Measurements from ENCODE around the gene CHADL.

The CHADL gene

DNA sequence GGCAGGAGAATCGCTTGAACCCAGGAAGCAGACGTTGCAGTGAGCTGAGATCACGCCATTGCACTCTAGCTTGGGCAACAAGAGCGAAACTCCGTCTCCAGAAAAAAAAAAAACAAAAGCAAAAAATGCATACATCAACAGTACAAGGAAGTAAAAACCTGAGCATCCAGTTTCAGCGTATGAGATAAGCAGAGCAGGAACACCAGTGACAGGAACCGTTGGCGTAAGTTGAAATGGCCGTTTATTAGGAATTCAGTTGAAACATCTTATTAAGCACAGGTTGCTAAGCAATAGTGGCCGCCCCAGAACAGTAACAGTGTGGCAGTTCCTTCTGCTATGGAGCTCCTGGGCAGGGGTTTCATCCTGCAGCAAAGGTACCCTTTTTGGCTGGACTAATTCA, 39.6 kb downstream of the CHADL start:
- Histone ChIP-seq H3K27me3 (ENCODE audit: insufficient read depth, low read length, poor library complexity, severe bottlenecking) (no peaks in the 10 kb centered on the region), H3K4me2 (ENCODE audit: low read depth, low read length, poor library complexity, severe bottlenecking) (no peak overlapping the region), H3K36me3 (ENCODE audit: insufficient read depth, low read length) (no peaks in the 10 kb centered on the region), H3K79me2 (ENCODE audit: insufficient read depth, low read length) (peaks cover 10% of the 10 kb centered on the region), H3K4me3 (ENCODE audit: low read length, poor library complexity, severe bottlenecking) (no peak overlapping the region), H3K4me1 (ENCODE audit: insufficient read depth, low read length, poor library complexity, severe bottlenecking) (peaks cover 12% of the 10 kb centered on the region), H4K20me1 (ENCODE audit: insufficient read depth, low read length, poor library complexity, severe bottlenecking) (no peaks in the 10 kb centered on the region), H3K9me2 (replicated peaks; ENCODE audit: low read depth, low read length) (no peaks in the 10 kb centered on the region), H2AFZ (ENCODE audit: low read length) (no peak overlapping the region), H3F3A (ENCODE audit: low read depth) (no peaks in the 10 kb centered on the region), H3K9me3 (ENCODE audit: insufficient read depth, low read depth, low read length) (no peaks in the 10 kb centered on the region), H3K9ac (ENCODE audit: low read depth, low read length, poor library complexity, severe bottlenecking) (no peak overlapping the region)
- TF ChIP-seq, protein P1, sequence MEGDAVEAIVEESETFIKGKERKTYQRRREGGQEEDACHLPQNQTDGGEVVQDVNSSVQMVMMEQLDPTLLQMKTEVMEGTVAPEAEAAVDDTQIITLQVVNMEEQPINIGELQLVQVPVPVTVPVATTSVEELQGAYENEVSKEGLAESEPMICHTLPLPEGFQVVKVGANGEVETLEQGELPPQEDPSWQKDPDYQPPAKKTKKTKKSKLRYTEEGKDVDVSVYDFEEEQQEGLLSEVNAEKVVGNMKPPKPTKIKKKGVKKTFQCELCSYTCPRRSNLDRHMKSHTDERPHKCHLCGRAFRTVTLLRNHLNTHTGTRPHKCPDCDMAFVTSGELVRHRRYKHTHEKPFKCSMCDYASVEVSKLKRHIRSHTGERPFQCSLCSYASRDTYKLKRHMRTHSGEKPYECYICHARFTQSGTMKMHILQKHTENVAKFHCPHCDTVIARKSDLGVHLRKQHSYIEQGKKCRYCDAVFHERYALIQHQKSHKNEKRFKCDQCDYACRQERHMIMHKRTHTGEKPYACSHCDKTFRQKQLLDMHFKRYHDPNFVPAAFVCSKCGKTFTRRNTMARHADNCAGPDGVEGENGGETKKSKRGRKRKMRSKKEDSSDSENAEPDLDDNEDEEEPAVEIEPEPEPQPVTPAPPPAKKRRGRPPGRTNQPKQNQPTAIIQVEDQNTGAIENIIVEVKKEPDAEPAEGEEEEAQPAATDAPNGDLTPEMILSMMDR (conservative IDR thresholded peaks at IDR 0.05; ENCODE audit: low read length): no peak
- TF ChIP-seq EZH2phosphoT487 (IDR thresholded peaks at IDR 0.05; ENCODE audit: borderline replicate concordance): no peak

DNA sequence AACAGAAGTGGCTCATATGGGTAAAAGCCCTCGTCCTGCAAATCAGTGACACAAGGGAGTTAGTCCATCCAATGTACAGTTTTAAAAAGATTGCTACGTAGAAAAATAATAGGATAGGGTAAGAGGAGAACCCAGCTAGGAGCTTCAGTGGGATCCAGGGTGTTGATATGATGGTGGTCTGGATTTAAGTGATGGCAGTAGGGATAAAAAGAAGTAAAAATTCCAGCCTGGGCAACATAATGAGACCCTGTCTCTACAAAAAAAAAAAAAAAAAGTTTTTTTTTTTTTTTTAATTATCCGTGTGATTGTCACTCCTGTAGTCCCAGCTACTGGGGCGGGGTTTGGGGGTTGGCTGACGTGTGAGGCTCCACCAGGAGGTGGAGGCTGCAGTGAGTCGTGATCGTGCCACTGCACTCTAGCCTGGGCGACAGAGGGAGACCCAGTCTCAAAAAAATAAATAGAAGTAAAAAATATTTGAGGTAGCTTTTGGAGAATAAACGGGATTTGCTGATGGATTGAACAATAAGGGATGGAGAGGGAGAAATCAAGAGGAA, 42.6 kb downstream of the CHADL start:
- no peaks in the 10 kb centered on the region for H4K20me1 ChIP-seq (ENCODE audit: insufficient read depth, low read length, poor library complexity, severe bottlenecking)

DNA sequence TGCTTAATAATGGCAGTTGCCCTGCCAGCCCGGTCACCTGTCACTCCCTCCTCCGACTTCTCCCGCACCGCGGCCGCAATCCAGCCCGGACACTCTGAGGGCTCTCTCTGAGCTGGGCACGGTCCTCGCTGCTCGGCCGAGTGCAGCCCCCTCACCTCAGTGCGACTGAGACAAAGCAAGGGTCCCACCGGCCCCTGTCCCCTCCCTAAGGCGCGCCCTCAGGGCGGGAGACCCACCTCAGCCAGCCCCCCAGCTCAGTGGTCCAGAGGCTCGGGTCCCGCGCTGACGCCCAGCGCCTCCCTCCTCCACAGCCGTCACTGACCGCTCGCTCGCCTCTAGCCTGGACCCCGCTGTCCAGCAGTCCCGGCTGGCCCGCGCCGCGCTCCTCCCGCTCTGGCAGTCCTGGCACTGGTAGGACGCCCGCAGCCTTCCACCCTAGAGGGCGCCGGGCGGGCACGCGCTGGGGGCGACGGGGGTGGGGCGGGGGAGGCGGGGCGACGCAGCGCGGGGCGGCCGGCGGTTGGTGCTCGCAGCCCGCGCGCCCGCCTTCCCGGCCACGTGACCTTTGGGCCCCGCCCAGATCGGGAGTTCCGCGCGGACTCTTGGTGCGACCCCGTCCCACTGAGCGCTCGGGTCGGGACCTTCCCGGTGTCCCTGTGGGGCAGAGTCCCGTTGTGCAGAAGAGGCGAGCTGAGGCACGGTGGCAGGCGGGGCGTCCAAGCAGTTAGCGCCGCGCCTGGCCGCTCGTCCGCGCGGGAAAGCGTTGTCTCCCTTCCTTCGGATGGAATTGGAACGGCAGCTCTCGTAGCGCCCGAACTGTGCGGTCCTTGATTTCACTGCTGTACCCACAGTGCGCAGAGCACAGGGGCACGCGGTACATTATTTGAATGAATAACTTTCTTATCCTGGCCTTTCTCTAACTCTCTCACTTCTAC, 43.4 kb downstream of the CHADL start:
- TF ChIP-seq, protein P1 (conservative IDR thresholded peaks at IDR 0.05; ENCODE audit: low read length): no peak
- no peak for TF ChIP-seq EZH2phosphoT487 (IDR thresholded peaks at IDR 0.05; ENCODE audit: borderline replicate concordance)
- Histone ChIP-seq H3K4me2 (ENCODE audit: low read depth, low read length, poor library complexity, severe bottlenecking) (peak overlapping the region; percentile 89), H3K4me3 (ENCODE audit: low read length, poor library complexity, severe bottlenecking) (peak overlapping the region; percentile 80), H3K9me3 (ENCODE audit: insufficient read depth, low read depth, low read length) (no peaks in the 10 kb centered on the region), H3K9ac (ENCODE audit: low read depth, low read length, poor library complexity, severe bottlenecking) (peak overlapping the region; percentile 27), H3K36me3 (ENCODE audit: insufficient read depth, low read length) (no peaks in the 10 kb centered on the region), H4K20me1 (ENCODE audit: insufficient read depth, low read length, poor library complexity, severe bottlenecking) (no peaks in the 10 kb centered on the region), H3K27me3 (ENCODE audit: insufficient read depth, low read length, poor library complexity, severe bottlenecking) (no peaks in the 10 kb centered on the region), H3K9me2 (replicated peaks; ENCODE audit: low read depth, low read length) (no peaks in the 10 kb centered on the region), H3K4me1 (ENCODE audit: insufficient read depth, low read length, poor library complexity, severe bottlenecking) (peaks cover 7% of the 10 kb centered on the region), H2AFZ (ENCODE audit: low read length) (peak overlapping the region; percentile 92), H3K79me2 (ENCODE audit: insufficient read depth, low read length) (no peaks in the 10 kb centered on the region), H3F3A (ENCODE audit: low read depth) (no peaks in the 10 kb centered on the region)

More for the DNA sequence above, 42.6 kb downstream of the CHADL start:
- H3K36me3 ChIP-seq (ENCODE audit: insufficient read depth, low read length): no peaks in the 10 kb centered on the region
- H3K9ac ChIP-seq (ENCODE audit: low read depth, low read length, poor library complexity, severe bottlenecking): peak overlapping the region; percentile 27
- TF ChIP-seq, protein P1 (conservative IDR thresholded peaks at IDR 0.05; ENCODE audit: low read length): no peak
- no peak for TF ChIP-seq EZH2phosphoT487 (IDR thresholded peaks at IDR 0.05; ENCODE audit: borderline replicate concordance)
- H3K27me3 ChIP-seq (ENCODE audit: insufficient read depth, low read length, poor library complexity, severe bottlenecking): no peaks in the 10 kb centered on the region
- H3K4me2 ChIP-seq (ENCODE audit: low read depth, low read length, poor library complexity, severe bottlenecking): peak overlapping the region; percentile 89
- no peaks in the 10 kb centered on the region for H3K9me3 ChIP-seq (ENCODE audit: insufficient read depth, low read depth, low read length)
- H3K79me2 ChIP-seq (ENCODE audit: insufficient read depth, low read length): no peaks in the 10 kb centered on the region
- H3F3A ChIP-seq (ENCODE audit: low read depth): no peaks in the 10 kb centered on the region
- H3K9me2 ChIP-seq (replicated peaks; ENCODE audit: low read depth, low read length): no peaks in the 10 kb centered on the region
- peak overlapping the region; percentile 80 for H3K4me3 ChIP-seq (ENCODE audit: low read length, poor library complexity, severe bottlenecking)
- peaks cover 7% of the 10 kb centered on the region for H3K4me1 ChIP-seq (ENCODE audit: insufficient read depth, low read length, poor library complexity, severe bottlenecking)
- peak overlapping the region; percentile 92 for H2AFZ ChIP-seq (ENCODE audit: low read length)
